Measurements from ENCODE around the gene TSPAN18.

The TSPAN18 gene

GRCh38 chr11:44910591-44910990, 183.8 kb downstream of the TSPAN18 start:
- TF ChIP-seq, protein P1, sequence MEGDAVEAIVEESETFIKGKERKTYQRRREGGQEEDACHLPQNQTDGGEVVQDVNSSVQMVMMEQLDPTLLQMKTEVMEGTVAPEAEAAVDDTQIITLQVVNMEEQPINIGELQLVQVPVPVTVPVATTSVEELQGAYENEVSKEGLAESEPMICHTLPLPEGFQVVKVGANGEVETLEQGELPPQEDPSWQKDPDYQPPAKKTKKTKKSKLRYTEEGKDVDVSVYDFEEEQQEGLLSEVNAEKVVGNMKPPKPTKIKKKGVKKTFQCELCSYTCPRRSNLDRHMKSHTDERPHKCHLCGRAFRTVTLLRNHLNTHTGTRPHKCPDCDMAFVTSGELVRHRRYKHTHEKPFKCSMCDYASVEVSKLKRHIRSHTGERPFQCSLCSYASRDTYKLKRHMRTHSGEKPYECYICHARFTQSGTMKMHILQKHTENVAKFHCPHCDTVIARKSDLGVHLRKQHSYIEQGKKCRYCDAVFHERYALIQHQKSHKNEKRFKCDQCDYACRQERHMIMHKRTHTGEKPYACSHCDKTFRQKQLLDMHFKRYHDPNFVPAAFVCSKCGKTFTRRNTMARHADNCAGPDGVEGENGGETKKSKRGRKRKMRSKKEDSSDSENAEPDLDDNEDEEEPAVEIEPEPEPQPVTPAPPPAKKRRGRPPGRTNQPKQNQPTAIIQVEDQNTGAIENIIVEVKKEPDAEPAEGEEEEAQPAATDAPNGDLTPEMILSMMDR (conservative IDR thresholded peaks at IDR 0.05; ENCODE audit: low read length) = no peak
- no peak for DNase-seq (ENCODE audit: low read depth)
- H3K4me3 ChIP-seq (ENCODE audit: low read length) = no peak overlapping the region

- H3K4me3 ChIP-seq (ENCODE audit: low read length) = no peak overlapping the region
These were observed 184.5 kb downstream of the TSPAN18 start for GRCh38 chr11:44911029-44911814.

GRCh38 chr11:44912270-44912987, 185.7 kb downstream of the TSPAN18 start:
- TF ChIP-seq, protein P1 (conservative IDR thresholded peaks at IDR 0.05; ENCODE audit: low read length) = no peak
- no peak for DNase-seq (ENCODE audit: low read depth)
- H3K4me3 ChIP-seq (ENCODE audit: low read length) = no peak overlapping the region

More at GRCh38 chr11:44911029-44911814, 184.5 kb downstream of the TSPAN18 start:
- TF ChIP-seq, protein P1 (conservative IDR thresholded peaks at IDR 0.05; ENCODE audit: low read length) = peak; percentile 72
- DNase-seq (ENCODE audit: low read depth) = peak; percentile 74

- no peak for DNase-seq (ENCODE audit: low read depth)
- TF ChIP-seq, protein P1 (conservative IDR thresholded peaks at IDR 0.05; ENCODE audit: low read length) = no peak
- H3K4me3 ChIP-seq (ENCODE audit: low read length) = no peak overlapping the region
These were observed 186.7 kb downstream of the TSPAN18 start for GRCh38 chr11:44913502-44913901.

DNA sequence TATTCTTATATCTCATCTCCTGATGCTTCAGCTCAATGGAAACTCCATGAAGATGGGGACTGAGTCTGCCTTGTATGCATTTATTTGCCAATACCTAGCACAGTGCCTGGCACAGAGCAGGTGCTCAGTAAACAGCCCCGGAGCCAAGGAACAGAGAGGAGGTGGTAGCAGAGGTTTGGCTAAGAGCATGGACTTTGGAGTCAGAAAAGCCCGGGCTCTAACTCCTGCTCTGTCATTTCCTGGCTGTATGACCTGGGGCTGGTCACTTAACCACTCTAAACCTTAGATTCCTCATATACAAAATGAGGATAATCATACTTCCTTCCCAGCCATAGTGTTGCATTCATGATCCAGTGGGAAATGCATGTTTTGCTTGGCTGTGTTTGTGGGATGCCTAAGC, 187.3 kb downstream of the TSPAN18 start:
- TF ChIP-seq, protein P1 (conservative IDR thresholded peaks at IDR 0.05; ENCODE audit: low read length) = no peak
- H3K4me3 ChIP-seq (ENCODE audit: low read length) = no peak overlapping the region
- DNase-seq (ENCODE audit: low read depth) = no peak

DNA sequence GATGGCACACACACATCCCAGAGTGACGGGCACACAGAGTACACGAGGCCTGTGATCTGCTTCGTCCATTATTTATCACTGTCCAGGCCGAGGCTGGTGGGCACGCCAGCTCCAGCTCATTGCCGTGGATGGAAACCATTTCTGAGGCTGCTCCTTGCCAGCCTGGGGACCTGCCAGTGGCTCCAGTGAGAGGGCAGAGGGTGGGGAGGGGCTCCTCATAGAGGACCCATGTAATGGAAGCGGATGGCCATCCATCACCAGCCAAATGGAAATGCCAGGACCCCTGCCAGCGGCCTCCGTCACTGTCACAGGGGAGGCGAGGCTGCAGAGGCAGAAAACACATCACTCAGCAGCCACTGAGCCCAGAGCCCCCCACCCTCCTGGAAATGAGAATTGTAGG, 188.2 kb downstream of the TSPAN18 start:
- no peak for DNase-seq (ENCODE audit: low read depth)
- no peak overlapping the region for H3K4me3 ChIP-seq (ENCODE audit: low read length)
- TF ChIP-seq, protein P1 (conservative IDR thresholded peaks at IDR 0.05; ENCODE audit: low read length) = no peak

GRCh38 chr11:44915621-44916020, 188.9 kb downstream of the TSPAN18 start:
- no peak overlapping the region for H3K4me3 ChIP-seq (ENCODE audit: low read length)
- no peak for DNase-seq (ENCODE audit: low read depth)
- TF ChIP-seq, protein P1 (conservative IDR thresholded peaks at IDR 0.05; ENCODE audit: low read length) = no peak

Data from AG10803 (cell line).